Activated CD8-positive, alpha-beta memory T cell treated with anti-CD3 and anti-CD28 coated beads for 36 hours (primary cell): ENCODE data around the gene NECAB2. TPM values are rescaled to one million over a fixed set of nuclear protein-coding genes. Genes with fewer than 3 reads are reported as not detected.

Experiments used
- CTCF ChIA-PET: fragments of 350-600 bp; sonication (Branson Sonifier 250); formaldehyde crosslinking; loops from one replicate; lab custom pipeline; 2021; ENCODE audit warnings: antibody characterized with exemption; lab: Charles Lee
- POLR2A ChIA-PET: fragments of 350-600 bp; sonication (Branson Sonifier 250); formaldehyde crosslinking; loops from one replicate; lab custom pipeline; 2021; ENCODE audit warnings: antibody characterized with exemption; lab: Charles Lee
- total RNA-seq, 2 experiments: library from RNA; stranded (reverse); gene quantifications; one replicate each; pipeline ENCODE4 v1.2.3, GENCODE V29; 2021

NECAB2 gene
- total RNA-seq, 2 experiments from 2014 or later = not detected

DNA sequence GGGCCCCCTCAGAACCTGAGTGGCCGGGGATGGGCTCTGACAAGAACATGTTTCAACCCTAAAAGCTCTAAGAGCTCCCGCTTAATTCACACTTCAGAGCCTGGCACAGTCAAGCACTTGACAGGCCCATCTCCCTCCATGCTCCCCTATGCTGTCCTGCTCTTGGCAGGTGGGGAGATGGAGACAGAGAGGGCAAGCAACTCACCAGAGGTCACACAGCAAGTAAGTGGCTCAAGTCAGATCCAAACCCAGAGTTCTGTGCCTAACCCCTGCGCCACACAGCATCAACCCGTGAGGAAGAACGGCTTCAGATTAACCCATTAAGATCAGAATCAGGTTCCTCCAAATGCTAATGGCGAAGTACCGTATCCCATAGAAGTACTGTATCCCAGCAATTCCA is 36.4 kb downstream of the NECAB2 start:
- POLR2A ChIA-PET = no interaction called here
- CTCF ChIA-PET = no interaction called here

- CTCF ChIA-PET = no interaction called here
- POLR2A ChIA-PET = no interaction called here
Observed at GRCh38 chr16:84005391-84005790, 37.3 kb downstream of the NECAB2 start.

DNA sequence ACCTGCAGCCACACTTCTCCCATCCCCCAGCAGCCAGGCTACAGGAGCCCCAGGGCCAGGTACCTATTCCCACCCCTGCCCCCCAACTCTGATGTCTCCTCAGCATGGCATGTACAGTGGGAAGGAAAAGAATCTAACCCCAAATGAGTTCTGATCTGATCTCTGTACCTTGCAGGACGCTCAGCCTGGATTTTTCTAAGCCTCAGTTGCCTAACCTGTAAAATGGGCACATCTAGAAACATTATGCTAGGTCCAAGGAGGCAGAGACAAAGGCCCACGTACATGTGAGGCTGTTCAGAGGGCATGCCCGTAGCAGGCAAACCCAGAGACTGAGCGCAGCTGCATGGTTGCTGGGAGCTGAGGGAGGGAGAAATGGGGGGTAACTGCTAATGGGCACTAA is 39.5 kb downstream of the NECAB2 start:
- ChIA-PET POLR2A (no interaction called here), CTCF (no interaction called here)

GRCh38 chr16:84007965-84008364 is 39.9 kb downstream of the NECAB2 start:
- POLR2A ChIA-PET = no interaction called here
- CTCF ChIA-PET = interaction anchor here (0.7 to 0.9 kb wide), 2 partner anchors 51 to 169 kb away, joined by 3 read pairs; no protein-coding TSS in a partner anchor

- ChIA-PET CTCF (no interaction called here), POLR2A (no interaction called here)
Observed at GRCh38 chr16:84009282-84009681, 41.2 kb downstream of the NECAB2 start.

DNA sequence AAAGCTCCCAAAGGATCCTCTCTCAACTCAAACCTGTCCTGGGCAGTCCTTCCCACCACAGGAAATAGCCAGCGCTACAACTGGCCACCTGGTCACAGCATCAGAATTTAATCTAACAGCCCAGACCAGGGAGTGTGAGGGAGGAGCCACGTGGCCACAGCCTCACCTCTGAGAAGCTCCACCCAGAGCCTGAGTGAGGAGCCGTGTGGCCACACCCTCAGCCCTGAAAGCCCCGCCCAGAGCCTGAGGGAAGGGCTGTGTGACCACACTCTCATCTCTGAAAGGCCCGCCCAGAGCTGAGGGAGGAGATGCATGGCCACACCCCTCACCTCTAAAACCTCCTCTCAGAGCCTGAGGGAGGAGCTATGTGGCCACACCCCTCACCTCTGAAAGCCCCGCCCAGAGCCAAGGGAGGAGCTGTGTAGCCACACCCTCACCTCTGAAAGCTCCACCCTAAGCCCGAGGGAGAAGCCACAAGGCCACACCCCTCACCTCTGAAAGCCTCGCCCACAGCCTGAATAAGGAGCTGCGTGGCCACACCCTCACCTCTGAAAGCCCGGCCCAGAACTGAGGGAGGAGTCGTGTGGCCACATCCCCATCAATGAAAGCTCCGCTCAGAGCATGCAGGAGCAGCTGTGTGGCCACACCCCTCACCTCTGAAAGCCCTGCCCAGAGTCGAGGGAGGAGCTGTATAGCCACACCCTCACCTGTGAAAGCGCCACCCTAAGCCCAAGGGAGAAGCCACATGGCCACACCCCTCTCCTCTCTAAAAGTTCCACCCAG is 45.9 kb downstream of the NECAB2 start:
- POLR2A ChIA-PET = no interaction called here
- CTCF ChIA-PET = interaction anchor here (0.5 to 0.7 kb wide), 2 partner anchors 294 to 1210 kb away, joined by 3 read pairs; no protein-coding TSS in a partner anchor

GRCh38 chr16:84014570-84015327 is 46.7 kb downstream of the NECAB2 start:
- ChIA-PET POLR2A (no interaction called here), CTCF (interaction anchor here (0.5 kb wide), 1 partner anchor 1210 kb away, joined by 3 read pairs; no protein-coding TSS in a partner anchor)

- ChIA-PET POLR2A (no interaction called here), CTCF (no interaction called here)
Observed at GRCh38 chr16:84015399-84015798, 47.4 kb downstream of the NECAB2 start.

- POLR2A ChIA-PET = no interaction called here
- CTCF ChIA-PET = no interaction called here
Observed at GRCh38 chr16:84016477-84016876, 48.4 kb downstream of the NECAB2 start.

DNA sequence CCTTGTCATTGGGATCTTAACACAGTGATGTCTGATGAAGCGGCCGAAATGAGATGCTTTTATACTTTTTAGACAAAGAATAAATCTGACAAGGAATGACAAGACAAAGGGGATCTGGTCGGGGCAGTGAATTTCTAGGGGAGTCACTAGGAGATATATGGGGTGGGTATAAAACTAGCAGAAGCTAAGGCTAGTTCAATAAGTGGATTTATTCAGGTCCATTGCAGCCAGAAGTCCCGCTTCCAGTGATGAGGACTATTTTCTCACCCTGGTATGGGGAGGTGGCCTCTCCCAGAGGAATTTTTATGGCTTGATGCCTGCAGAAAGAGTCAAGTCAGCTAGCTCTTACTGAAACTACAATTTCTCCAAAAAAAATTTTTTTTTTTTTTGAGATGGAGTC is 50.7 kb downstream of the NECAB2 start:
- ChIA-PET POLR2A (no interaction called here), CTCF (no interaction called here)

GRCh38 chr16:84020353-84020752 is 52.3 kb downstream of the NECAB2 start:
- POLR2A ChIA-PET = no interaction called here
- CTCF ChIA-PET = no interaction called here

GRCh38 chr16:84021488-84021887 is 53.4 kb downstream of the NECAB2 start:
- CTCF ChIA-PET = no interaction called here
- POLR2A ChIA-PET = no interaction called here

- ChIA-PET CTCF (no interaction called here), POLR2A (no interaction called here)
Observed at GRCh38 chr16:84022644-84023043, 54.6 kb downstream of the NECAB2 start.

DNA sequence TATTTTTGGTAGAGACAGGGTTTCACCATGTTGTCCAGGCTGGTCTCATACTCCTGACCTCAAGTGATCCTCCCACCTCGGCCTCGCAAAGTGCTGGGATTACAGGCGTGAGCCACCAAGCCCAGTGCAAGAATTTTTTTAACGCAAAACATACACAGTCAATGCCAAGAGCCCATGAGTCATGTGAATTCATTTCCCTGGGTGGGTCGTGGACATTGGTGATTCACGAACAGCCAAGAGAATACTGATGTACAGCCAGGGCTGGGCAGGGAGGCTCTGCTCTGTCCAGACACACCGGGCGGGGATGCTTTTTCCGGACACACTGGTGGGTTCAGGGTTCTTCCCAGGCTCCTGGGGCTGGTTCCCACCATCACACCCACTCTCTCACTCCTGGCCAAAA is 56.8 kb downstream of the NECAB2 start:
- ChIA-PET POLR2A (no interaction called here), CTCF (no interaction called here)

- ChIA-PET CTCF (no interaction called here), POLR2A (no interaction called here)
Observed at GRCh38 chr16:84026606-84027005, 58.6 kb downstream of the NECAB2 start.

- POLR2A ChIA-PET = interaction anchor here (0.7 kb wide), 1 partner anchor 118 kb away, joined by 4 read pairs; the partner anchor contains the start of genes DNAAF1 and HSDL1
Observed at GRCh38 chr16:84027625-84028024, 59.6 kb downstream of the NECAB2 start.

DNA sequence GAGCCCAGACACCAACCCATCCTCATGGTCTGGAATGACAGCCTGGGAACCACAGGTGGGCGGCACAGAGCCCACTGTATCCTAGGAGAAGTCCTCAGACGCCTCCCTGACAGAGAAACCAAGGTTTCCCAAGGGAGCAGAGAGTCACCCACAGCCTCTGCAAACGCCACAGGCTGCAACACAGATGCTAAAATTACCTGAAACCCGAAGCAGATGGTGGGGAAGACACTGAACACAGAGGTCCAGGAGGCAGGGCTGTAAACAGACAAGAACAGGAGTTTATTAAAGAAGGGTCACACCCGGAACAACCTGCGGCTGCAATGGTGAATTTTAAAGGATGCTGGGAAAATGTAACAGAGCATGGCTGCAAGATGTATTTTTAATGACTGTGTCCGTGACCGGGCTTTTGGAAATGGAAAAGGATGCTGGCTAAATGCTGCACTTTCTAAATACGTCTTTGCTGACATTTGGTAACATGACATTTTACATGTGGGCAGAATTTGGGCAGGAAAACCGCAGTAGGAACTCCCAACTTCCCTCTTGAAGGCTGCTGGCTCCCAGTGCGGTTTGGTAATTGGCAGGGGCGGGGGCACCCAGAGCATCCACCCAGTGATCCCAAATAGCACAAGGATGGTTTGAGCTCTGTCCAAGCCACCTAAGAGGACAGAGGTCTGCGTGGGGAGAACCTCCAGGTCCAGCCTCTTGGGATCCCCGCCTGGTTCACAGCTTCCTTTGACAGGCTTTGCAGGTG is 61.4 kb downstream of the NECAB2 start:
- CTCF ChIA-PET = no interaction called here
- POLR2A ChIA-PET = interaction anchor here (0.6 kb wide), 1 partner anchor 573 kb away, joined by 3 read pairs; no protein-coding TSS in a partner anchor

More at GRCh38 chr16:84027625-84028024, 59.6 kb downstream of the NECAB2 start:
- CTCF ChIA-PET = no interaction called here

DNA sequence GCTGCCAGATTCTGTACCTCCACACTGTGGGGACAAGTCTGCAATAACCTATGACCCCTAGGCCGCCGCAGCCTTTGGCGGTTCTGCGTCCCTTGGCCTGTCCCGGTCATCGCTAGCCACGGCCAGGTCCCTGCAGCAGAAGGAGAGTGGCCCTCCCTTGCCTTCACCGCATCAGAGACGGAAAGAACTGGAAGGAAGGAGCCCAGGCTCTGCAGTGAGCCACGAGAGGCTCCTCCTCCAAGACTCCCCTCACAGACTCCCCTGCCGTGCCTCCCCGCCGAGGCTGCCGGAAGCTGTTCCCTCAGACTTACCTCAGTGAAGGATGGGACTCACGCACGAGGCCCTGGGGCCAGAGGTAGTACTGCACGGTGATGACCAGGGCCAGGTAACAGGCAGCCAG is 63.5 kb downstream of the NECAB2 start:
- POLR2A ChIA-PET = no interaction called here
- CTCF ChIA-PET = no interaction called here

- ChIA-PET POLR2A (no interaction called here), CTCF (no interaction called here)
Observed at GRCh38 chr16:84032458-84033178, 64.6 kb downstream of the NECAB2 start.
